HG03139 (cell line): ENCODE data around the gene METTL24.

Experiments used
- ATAC-seq: cut with Tn5 transposase; IDR thresholded peaks from one replicate; pipeline ENCODE4 v1.9.1; 2021; ENCODE audit not compliant: unreplicated experiment

The METTL24 gene, protein sequence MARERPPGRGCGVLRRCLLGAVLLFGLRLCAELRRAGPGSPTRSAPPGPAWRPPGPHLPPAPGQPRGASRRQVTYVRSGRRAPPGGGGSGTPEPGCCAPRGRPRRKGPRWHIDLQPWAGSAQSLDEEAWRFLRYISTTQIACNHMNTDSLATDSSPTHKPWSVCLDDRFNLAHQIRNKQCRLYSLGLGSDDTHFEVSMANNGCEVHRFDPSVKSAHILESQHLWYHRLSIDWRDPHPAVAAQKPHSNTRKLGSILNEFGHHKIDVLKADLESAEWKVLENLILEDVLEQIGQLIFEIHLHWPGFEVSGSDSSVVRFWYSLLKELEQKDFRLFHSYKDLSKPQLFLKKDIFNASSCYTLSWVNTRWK

DNA sequence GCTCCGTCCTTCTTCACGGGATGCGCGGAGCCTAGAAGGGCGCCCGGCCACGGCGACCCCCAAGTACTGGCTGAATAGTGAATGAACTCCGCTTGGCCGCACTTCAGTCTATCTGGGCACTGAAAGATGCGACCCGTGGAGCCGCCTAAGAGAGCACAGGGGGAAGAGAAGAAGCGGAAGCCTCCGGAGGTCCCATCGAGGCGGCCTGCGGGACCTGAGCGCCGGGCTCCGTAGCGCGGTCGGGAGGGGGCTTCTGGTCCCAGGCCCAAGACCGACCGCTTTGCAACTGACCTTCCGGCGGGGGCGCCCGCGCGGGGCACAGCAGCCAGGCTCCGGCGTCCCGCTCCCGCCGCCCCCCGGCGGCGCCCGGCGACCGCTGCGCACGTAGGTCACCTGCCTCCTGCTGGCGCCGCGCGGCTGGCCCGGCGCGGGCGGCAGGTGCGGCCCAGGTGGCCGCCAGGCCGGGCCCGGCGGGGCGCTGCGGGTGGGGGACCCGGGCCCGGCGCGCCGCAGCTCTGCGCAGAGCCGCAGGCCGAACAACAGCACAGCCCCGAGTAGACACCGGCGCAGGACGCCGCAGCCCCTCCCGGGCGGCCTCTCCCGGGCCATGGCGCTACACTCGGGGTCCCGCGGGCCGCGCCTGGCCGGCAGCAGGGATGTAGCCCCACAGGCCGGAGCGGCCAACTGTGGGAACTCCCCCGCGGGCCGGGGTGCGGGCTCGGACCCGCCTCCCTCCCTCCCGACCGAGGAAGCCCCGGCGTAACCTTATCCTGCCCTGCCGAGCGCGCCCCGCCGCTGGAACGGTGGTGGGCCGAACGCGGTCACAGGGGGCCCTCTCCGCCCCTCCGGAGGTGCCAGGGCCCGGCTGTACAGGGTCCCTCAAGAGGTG lies at the start of gene METTL24:
Gene METTL24 (minus strand): TSS at position 686 of the 889 bp plus-strand sequence. CDS start 77 bp downstream, at position 609.
- ATAC-seq: no peak

DNA sequence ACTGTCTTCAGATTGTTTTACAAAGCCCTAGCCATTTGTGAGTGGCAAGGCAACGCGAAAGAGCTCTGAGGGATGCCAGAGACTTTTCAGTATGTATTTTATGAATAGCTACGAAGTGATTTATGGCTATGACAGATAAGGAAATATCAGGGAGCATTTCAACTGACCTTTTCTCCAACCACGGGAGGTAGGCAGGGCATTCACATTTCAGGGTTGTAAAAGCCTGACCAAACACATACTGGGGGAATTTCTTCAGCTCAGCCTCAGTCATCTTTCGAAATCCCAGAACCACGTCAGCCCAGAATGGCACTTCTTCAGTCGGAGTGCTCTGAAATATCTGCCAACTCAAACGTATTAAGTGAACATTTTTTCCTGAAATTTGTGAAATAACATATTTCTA lies 46.5 kb upstream of the METTL24 start:
- ATAC-seq: no peak

DNA sequence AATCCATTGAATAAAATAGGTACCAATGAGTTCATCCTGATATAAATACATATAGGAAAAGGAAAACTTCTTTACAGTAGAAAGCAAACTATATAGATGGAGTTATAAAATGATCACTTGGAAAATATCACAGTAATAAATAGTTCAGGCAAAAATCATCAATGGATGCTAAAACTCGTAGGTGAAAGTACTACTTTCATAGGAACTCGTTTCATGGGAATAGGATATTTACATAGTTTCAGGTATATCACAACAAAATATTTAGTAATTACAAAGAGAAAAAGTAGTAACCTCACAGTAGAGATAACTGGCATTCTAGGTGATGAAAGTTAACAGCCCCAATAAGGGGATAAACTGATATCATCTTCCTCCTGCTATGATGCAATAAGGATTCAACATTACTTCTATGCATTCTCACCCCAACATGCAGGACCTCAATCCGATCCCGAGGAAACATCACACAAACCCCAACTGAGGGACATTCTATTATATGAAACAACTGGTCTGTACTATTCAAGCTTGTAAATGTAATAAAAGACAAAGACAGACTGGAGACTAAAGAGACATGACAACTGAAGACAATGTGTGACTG lies 43.5 kb upstream of the METTL24 start:
- ATAC-seq: no peak

DNA sequence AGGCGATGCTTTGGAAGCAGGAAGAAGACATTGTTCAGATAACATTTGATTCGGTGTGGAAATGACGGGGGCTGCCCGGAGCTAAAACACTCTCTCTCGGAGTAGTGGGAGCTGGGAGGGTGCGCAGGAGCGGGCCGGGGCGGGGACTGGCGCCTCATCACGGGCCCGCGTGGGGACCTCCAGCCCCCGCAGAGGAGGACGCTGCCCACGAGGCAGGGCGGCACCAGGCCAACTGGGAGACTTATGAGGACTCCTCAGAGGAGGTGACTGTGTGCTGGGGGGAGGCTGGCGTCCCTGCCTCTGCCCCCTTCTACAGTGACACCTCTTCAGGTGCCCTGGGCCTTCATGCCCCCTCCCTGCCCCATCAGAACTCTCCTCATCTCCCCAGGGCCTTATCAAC lies 42.1 kb upstream of the METTL24 start:
- ATAC-seq: no peak

DNA sequence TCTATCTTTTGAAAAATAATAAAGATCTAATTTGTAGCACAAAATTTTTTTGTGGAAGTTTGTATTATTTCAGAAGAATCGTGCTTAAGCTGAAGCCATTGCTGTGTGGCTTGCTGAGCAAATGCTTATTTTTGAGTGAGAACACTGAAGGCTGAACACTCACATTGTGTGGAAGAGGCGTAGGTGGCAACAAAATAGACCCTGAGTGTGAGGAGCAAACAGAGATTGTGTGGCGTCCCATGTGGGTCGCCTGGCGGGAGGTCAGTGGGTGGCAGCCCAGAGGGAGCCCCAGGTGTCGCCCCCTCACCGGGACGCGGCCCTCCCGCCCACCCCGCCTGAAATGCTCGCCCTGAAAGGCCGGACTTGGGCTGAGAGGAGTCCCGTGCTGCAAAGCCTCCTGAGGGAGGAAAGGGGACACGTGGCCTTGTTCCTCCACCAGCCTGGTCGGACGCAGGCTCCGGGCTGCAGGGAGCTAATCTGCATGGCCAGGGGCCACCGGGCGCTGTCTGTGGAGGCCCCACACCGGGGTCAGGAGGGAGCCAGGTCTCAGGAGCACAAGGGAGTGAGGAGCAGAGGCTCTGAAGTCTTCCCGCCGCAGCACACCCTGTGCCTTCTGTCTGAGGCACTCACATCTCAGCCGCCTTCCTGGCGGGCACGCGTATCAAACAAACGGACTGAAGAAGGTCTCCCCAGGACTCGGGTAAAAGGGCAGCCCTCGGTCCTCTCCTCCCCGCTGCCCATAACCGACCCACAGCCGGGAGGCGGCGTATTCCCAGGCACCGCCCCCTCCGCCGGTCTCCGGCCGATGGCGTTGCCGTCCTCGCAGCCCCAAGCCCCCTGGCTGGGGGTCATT lies 41.3 kb upstream of the METTL24 start:
- ATAC-seq: no peak

DNA sequence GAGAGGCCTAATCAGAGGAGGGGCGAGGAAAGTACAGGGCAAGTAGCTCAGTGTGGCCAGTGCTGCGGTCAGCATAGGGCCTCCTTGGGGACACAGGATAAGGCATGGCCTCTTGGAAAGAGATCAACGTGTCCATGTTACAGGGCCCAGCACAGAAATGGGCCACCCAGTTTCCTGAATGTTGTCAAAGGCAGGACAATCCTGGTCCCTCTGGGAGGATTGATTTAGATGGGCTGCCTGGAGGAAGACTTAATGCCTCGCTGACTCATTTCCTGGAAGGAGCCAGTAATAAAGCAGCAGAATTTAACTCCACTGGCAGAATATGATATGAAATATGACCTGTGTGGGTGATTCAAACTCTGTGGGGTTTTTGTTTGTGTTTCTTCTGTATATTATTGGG lies 40.6 kb upstream of the METTL24 start:
- no peak for ATAC-seq

DNA sequence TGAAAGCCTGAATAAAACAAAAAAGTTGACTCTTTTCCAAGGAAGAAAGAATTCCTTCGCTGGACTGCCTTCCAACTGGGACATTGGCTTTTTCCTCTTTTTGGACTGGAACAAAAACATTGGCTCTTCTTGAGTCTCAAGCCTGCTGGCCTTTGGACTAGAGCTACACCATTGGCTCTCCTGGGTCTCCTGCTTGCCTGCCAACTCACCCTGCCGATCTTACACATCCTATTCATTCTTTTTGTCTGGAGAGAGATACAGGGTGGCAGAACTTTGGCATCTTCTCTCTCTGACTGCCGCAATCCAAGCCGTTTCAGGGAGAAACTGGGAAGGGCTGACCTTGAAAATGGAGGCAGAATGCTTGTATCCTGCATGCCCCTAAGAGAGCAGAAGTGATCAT lies 37.1 kb upstream of the METTL24 start:
- ATAC-seq: no peak

DNA sequence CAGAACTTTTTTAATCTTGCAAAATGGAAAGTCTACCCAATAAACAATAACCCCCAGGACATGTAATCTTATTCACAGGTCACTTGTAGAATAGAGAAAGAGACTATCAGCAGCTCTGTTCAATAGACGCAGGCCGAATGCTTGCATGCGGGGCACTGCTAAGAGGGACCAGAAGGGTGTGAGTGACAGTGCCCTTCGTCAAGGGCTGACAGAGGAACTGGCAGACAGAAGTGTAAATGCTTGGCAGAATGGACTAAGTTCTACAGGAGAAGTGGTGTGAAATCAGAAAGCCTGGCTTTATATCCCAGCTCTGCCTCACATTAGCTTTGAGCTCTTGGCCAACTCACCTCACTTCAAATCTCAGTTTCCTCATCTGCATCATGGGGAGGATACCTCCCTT lies 36.3 kb upstream of the METTL24 start:
- no peak for ATAC-seq

DNA sequence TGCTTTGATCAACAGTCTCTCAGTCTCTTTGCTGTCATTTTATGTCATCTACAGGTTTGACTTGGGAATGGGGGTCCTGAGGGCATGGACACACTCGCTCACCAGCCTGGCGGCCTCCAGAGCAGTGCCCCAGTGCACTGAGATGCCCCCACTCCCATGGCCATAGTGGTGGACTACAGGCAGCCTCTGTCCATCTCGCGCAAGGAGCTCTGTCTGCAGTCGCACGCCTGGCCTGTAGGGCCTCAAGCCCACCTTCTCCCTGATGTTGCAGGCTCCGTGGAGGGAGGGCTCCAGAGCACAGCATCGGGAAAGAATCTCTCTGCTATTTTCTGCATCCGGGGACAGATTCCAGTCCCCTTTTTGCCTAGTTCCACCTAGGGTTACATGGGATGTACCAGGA lies 34.6 kb upstream of the METTL24 start:
- no peak for ATAC-seq

DNA sequence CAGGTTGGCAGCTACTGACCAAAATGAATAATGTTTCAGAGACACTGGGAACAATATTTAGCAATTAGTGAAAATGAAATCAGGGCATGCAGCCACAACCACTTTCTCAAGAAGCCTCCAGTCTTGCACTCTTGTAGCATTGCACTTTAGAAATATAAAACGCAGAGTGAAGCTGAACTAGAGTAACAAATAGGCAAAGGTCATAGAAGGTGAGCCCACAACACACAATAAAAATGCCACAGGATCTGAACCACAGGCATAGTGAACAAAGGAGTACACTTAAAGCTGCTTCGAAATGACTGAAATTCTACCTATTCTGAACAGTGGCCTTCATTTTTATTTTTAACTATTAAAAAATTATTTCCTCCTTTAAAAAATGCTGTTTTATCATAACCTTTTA lies 32.3 kb upstream of the METTL24 start:
- no peak for ATAC-seq

DNA sequence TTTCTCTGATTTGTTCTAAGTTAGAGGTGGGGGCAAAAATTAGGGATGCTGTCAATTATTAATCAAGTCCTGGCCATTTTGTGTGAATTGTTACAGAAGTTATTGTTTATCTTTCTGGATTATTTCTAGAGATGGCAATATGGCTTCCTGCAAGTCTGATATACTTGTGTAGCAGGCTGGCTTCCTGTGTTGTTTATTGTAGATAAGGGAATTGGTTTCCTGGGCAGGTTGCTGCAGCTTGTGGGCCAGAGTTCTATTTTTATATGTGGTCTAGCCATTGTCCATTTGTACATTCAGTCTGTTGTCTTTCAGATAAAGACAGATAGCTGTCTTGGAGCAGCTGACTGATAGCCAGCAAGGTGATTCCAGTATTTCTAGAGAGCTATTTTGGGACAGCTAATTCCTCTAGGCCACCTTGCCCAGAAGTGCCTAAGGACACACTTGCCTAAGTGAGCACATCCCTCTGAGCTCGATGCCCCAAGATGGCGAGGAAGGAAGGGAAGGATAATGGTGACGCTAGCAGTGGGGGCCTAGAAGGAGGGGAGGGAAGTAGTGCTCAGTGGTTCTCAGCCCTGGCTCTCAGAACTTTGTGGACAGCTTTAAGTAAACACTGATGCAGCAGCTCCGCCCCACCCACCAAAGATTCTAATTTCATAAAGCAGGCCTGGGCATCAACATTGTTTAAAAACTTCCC lies 31.7 kb upstream of the METTL24 start:
- no peak for ATAC-seq

DNA sequence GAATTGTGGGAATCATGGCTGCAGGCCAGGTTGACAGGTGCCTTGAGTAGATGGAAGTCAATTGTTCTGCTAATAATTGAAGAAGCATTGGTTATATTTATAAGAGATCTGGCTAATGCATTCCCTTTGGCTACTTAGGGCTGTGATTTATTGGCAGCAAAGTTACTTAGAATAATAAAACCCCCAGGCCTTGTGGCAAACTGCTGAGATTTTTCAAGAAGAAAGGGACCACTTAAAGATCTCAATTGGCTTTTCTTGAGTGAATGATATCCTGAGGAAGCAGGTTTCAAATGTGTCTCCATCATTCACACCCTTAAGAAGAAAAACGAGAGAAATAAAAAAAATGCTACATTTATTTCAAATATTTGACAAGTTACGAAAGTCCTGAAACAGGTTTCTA lies 29.8 kb upstream of the METTL24 start:
- no peak for ATAC-seq

DNA sequence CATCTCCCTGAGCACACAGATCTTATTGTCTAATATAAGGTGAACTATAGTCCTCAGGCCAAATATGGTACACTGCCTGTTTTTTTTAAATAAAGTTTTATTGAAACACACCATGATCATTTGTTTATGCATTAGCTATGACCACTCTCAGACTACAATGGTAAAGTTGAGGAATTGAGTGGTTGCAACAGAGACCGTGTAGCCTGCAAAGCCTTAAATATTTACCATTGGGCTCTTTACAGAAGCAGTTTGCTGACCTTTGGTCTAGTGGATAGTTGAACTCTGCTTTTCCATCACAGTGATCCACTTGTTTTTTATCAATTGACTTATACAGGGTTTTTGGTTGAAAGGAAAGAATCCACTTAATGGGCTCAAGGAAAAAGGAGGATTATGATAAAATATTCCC lies 27.3 kb upstream of the METTL24 start:
- no peak for ATAC-seq

DNA sequence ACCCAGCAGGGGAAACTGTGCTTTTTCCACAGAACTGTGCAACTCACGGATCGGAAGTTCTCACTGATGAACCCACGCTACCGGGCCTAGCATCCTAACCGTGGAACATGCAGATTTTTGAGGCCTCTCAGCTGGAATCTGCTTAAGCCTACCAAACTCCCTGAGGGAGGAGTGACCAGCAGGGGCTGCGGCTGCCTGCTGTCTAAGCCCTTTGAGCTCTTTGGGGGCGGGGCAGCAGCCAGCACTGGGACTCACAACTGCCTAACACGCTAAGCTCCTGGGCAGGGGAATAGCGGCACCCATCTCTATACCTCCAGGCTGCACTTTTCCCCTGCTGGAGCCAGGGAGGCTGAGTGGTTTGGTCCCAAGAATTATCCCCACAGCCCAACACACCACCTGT lies 20.4 kb upstream of the METTL24 start:
- no peak for ATAC-seq

DNA sequence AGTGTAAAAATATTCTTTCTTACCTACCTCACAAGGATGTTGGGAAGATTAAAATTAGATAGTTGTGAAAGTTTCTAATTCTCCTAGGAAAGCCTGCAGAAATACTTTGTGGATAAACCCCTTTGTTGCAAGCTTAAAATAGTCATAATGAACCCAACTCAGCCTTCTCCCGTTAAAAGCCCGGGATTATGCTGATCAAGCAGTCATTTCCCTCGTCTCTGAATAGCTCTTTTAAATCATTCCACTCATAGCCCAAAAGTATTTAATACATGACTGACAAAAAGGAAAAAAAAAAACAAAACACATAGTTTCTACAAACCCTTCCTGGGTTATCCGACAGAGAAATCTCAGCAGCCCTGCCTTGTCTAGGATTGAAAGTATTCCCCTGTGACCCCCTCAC lies 10.9 kb upstream of the METTL24 start:
- ATAC-seq: no peak

DNA sequence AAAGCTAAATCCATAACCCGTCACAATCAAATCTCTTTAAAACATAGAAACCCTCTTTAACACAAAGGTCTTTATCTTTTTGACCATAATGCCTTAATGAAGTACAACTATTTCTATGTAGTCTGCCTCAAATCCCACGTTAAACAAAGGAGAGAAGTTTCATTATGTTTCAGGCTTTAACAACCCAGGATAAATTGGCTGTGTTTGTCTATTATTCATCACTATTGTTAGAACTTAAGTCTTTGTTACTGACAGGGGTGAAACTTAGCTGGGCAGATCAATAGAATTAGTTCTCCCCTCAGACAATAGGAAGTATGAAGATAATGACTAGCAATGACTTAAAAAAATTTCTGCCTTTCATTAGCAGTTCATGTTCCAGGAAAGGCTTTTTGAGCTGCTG lies 10.1 kb upstream of the METTL24 start:
- ATAC-seq: no peak

DNA sequence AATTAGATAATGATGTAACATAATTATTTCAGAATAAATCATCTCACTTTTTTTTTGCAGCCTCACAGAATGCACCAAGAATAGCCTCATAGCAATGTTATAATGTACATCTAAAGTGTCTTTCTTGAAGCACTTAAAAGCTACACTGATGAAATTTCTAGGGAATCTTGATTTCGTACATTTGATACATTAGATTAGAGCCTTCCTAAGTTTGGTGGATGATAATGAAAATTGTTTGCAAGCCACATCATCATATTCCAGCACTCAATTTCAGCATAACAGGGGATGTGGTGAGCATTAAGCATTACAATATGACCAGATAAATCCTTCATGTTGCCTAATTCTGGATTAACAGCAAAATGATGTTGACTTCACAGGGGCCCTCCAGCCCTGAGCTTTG lies 9.7 kb upstream of the METTL24 start:
- no peak for ATAC-seq

DNA sequence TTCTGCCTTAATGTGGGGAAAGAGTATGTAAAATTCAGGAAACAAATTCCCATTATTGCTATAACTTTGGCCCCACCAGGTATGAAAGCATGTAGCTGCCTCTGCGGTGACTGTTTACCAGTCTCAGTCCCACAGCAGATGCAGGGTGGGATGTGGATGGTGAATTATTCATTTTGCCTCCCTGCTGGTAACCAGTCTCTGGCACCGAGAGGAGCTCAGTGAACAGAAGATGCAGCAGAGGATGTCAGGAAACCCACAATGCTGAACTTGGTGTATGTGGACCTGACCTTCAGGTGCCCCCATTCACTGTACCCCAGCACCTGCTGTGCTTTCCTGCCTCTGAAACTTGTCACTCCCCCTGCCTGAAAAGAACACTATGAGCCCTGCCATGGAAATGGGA lies 8.8 kb upstream of the METTL24 start:
- no peak for ATAC-seq

DNA sequence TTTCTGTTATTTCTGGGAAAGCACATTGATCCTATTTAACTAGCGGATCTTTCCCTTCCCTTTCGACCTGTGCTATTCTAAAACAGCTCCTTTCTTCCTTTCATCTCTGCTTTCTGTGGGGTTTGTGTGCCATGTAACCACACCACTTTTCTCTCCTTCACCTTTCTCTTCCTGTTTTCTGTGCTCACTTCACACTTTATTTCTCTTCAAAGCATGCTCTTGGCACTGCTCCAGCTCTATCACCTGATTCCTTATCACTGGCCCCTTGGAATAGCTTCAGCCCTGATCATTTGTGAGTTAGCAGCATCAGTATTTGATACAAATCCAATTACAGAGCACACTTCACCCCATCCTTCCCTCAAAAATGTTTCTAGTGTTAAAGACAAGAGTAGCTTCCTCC lies 8.1 kb upstream of the METTL24 start:
- ATAC-seq: no peak

DNA sequence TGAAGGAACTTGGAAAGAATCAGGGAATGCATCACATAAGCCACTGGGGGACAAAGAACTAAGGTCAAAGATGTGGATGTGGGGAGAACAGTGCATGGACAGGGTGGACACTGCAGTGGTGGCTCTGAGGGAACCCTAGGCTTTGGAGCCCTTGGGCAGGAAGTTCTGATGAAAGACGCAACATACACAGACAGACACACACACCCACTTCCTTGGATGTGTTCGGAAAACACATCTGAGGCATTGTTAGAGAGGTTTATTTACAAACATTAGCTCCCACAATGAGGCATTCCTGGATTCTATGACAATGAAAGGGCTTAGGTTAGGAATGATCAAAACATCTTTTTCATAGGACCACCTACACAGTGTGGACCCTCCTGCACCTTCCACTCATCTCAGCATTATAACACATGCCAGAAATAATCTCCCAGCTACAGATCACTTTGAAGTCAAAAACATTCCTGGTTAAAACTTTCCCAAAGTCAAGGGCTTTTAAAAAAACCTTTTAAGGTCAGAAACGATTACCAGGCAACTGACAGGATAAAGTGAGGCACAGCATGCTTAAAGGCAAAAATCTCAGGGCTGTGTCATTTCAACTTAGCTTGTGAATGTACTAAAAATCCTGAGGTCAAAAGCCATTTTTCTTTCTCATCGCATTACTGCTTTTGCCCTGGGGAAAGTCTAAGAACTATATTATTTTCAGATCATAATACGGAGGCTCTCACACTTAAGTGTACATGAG lies 6.4 kb upstream of the METTL24 start:
- ATAC-seq: no peak
